Hepatocyte (in vitro differentiated cells): ENCODE results near the gene SART3. TPM values are rescaled to one million over a fixed set of nuclear protein-coding genes. Genes with fewer than 3 reads are reported as not detected.
"Not testable (repeated sequence)": the region's sequence is repeated elsewhere in the genome, so short reads cannot be mapped to it uniquely, and the experiment has no call there.

ENCODE experiments used
- DNase-seq: peaks from one replicate; pipeline ENCODE4 v3.0.0-alpha.2; 2016; ENCODE audit warnings: low spot score
- H2AFZ ChIP-seq: fragments of 200-600 bp; sonication (generic); 2 replicates; pipeline ENCODE4 v1.6.0; 2016; ENCODE audit warnings: antibody characterized with exemption, mild to moderate bottlenecking
- H3K27ac ChIP-seq: fragments of 200-600 bp; sonication (generic); 2 replicates; pipeline ENCODE4 v1.5.1; 2016; ENCODE audit warnings: mild to moderate bottlenecking
- H3K27me3 ChIP-seq: fragments of 200-600 bp; sonication (generic); 2 replicates; pipeline ENCODE4 v1.6.1; 2016
- H3K36me3 ChIP-seq: fragments of 200-600 bp; sonication (generic); replicated peaks from 2 replicates; pipeline ENCODE4 v1.5.1; 2016; ENCODE audit warnings: low read depth; ENCODE audit not compliant: insufficient read depth
- H3K4me1 ChIP-seq: fragments of 200-600 bp; sonication (generic); 2 replicates; pipeline ENCODE4 v1.5.1; 2016; ENCODE audit warnings: mild to moderate bottlenecking, moderate library complexity; ENCODE audit not compliant: insufficient read depth
- H3K4me2 ChIP-seq: fragments of 200-600 bp; sonication (generic); 2 replicates; pipeline ENCODE4 v1.6.0; 2016
- H3K4me3 ChIP-seq: fragments of 200-600 bp; sonication (generic); 2 replicates; pipeline ENCODE4 v1.5.1; 2016; ENCODE audit warnings: mild to moderate bottlenecking
- H3K79me2 ChIP-seq: fragments of 200-600 bp; sonication (generic); 2 replicates; pipeline ENCODE4 v1.6.0; 2017; ENCODE audit warnings: mild to moderate bottlenecking
- H3K9me2 ChIP-seq: fragments of 200-600 bp; sonication (generic); replicated peaks from 2 replicates; pipeline ENCODE4 v1.6.0; 2017; ENCODE audit warnings: mild to moderate bottlenecking; ENCODE audit not compliant: insufficient read depth
- H3K9me3 ChIP-seq: fragments of 200-600 bp; sonication (generic); 2 replicates; pipeline ENCODE4 v1.5.1; 2016; ENCODE audit warnings: low read depth, mild to moderate bottlenecking
- H4K20me1 ChIP-seq: fragments of 200-600 bp; sonication (generic); 2 replicates; pipeline ENCODE4 v1.6.0; 2016; ENCODE audit warnings: mild to moderate bottlenecking; ENCODE audit not compliant: insufficient read depth, poor library complexity, severe bottlenecking
- EZH2 ChIP-seq: fragments of 200-600 bp; sonication (generic); IDR thresholded peaks from 2 replicates; pipeline ENCODE4 v1.6.1; 2016; ENCODE audit warnings: antibody characterized with exemption, mild to moderate bottlenecking, borderline replicate concordance
- EZH2phosphoT487 ChIP-seq: fragments of 200-600 bp; sonication (generic); IDR thresholded peaks from one replicate; pipeline ENCODE4 v1.6.1; 2018; ENCODE audit warnings: antibody characterized with exemption, mild to moderate bottlenecking, low read depth, moderate library complexity; ENCODE audit not compliant: unreplicated experiment, severe bottlenecking
- WGBS: methylation state at CpG from one replicate; pipeline ENCODE4 v1.1.6; 2016; ENCODE audit warnings: low lambda C conversion rate; ENCODE audit errors: missing lambda C conversion rate; 5-methylcytosine and 5-hydroxymethylcytosine counted together
- polyA plus RNA-seq: library from polyadenylated mRNA; unstranded; fragments of >200 nt; fragmentation: Nextera tagmentation; extraction: Ambion mirVana; gene quantifications from 2 replicates; pipeline ENCODE4 v1.2.1, GENCODE V29; 2016
- total RNA-seq: library from RNA; depleted of rRNA; stranded (reverse); fragments of >200 nt; gene quantifications from 2 replicates; pipeline ENCODE4 v1.2.3, GENCODE V29; 2014
- TF ChIP-seq, protein P1 (sequence below): fragments of 200-600 bp; sonication (generic); IDR thresholded peaks from 2 replicates; pipeline ENCODE4 v1.5.1; 2016; ENCODE audit warnings: antibody characterized with exemption, mild to moderate bottlenecking; ENCODE audit not compliant: poor library complexity

Gene SART3
- total and polyA plus RNA-seq, 2 experiments from 2014 or later: 25.0 to 60.4 TPM

DNA sequence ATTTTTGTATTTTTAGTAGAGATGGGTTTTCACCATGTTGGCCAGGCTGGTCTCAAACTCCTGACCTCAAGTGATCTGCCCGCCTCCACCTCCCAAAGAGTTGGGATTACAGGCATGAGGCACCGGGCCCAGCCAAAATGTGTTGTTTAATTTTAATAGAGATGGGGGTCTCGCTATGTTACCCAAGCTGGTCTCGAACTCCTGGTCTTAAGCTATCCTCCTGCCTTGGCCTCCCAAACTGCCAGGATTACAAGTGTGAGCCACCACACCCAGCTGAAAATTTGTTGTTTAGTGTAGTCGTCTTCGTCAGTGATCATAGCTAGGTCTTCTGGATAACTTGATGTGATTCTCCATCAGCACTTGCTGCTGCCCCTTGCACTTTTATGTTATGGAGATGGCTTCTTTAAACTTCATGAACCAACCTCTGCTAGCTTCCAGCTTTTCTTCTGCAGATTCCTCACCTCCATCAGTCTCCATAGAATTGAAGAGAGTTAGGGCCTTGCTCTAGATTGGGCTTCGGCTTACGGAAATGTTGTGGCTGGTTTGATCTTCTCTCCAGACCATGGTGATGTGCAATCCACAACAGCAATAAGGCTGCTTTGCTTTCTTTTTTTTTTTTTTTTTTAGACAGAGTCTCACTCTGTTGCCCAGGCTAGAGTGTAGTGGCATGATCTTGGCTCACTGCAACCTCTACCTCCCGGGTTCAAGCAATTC is 14.4 kb upstream of the SART3 start:
- no peaks in the 10 kb centered on the region for H4K20me1 ChIP-seq
- DNase-seq: no peak

DNA sequence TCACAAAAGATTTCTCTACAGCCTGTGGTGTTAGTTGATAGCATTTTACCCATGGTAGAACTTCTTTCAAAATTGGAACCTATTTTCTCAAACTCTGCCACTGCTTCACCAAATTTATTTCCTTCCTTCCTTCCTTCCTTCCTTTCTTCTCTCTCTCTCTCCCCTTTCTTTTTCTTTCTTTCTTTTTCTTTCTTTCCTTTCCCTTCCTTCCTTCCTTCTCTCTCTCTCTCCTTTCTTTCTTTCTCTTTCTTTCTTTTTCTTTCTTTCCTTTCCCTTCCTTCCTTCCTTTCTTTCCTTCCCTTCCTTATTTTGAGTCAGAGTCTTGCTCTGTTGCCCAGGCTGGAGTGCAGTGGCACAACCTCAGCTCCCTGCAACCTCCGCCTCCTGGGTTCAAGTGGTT is 13.3 kb upstream of the SART3 start:
- H2AFZ ChIP-seq, H3K4me1 ChIP-seq, H3K27me3 ChIP-seq, H3K36me3 ChIP-seq, H3K9me3 ChIP-seq, H3K4me2 ChIP-seq, H3K27ac ChIP-seq, H3K79me2 ChIP-seq, H3K9me2 ChIP-seq, H4K20me1 ChIP-seq, DNase-seq, H3K4me3 ChIP-seq: not testable (repeated sequence)
- WGBS: 100% methylated on average over 1 of the region's 1 CpG

More for the DNA sequence above, 14.4 kb upstream of the SART3 start:
- Histone ChIP-seq H3K27ac (no peak overlapping the region), H2AFZ (no peak overlapping the region), H3K4me1 (peaks cover 6% of the 10 kb centered on the region), H3K27me3 (no peaks in the 10 kb centered on the region), H3K9me2 (no peaks in the 10 kb centered on the region), H3K36me3 (no peaks in the 10 kb centered on the region), H3K79me2 (no peaks in the 10 kb centered on the region), H3K4me2 (no peak overlapping the region), H3K9me3 (no peaks in the 10 kb centered on the region), H3K4me3 (no peak overlapping the region)
- TF ChIP-seq EZH2 (no peak), EZH2phosphoT487 (no peak)
- TF ChIP-seq, protein P1, sequence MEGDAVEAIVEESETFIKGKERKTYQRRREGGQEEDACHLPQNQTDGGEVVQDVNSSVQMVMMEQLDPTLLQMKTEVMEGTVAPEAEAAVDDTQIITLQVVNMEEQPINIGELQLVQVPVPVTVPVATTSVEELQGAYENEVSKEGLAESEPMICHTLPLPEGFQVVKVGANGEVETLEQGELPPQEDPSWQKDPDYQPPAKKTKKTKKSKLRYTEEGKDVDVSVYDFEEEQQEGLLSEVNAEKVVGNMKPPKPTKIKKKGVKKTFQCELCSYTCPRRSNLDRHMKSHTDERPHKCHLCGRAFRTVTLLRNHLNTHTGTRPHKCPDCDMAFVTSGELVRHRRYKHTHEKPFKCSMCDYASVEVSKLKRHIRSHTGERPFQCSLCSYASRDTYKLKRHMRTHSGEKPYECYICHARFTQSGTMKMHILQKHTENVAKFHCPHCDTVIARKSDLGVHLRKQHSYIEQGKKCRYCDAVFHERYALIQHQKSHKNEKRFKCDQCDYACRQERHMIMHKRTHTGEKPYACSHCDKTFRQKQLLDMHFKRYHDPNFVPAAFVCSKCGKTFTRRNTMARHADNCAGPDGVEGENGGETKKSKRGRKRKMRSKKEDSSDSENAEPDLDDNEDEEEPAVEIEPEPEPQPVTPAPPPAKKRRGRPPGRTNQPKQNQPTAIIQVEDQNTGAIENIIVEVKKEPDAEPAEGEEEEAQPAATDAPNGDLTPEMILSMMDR: no peak
- 96% methylated on average over 9 of the region's 9 CpGs for WGBS

DNA sequence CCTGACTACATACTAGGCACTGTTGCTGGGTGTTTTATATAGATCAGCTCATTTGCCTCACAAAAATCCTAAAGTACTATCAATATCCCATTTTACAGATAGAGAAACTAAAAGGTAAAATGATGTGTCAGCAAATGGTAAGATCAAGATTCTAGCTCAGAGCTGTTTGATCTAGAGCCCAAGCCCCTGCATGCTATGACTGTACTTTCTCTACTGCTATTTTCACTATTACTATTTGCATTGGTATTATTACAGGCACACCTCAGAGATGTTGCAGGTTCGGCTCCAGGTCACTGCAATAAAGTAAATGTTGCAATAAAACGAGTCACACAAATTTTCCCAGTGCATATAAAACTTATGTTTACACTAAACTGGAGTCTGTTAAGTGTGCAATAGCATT is 12.3 kb upstream of the SART3 start:
- Histone ChIP-seq H3K4me1 (peaks cover 4% of the 10 kb centered on the region), H3K27me3 (no peaks in the 10 kb centered on the region), H3K9me3 (no peaks in the 10 kb centered on the region), H3K27ac (no peak overlapping the region), H2AFZ (no peak overlapping the region), H4K20me1 (no peaks in the 10 kb centered on the region), H3K4me3 (no peak overlapping the region), H3K79me2 (no peaks in the 10 kb centered on the region), H3K36me3 (no peaks in the 10 kb centered on the region), H3K9me2 (no peaks in the 10 kb centered on the region), H3K4me2 (no peak overlapping the region)
- DNase-seq: no peak
- TF ChIP-seq, protein P1: no peak
- no peak for TF ChIP-seq EZH2
- no peak for TF ChIP-seq EZH2phosphoT487
- WGBS: 52% methylated on average over 2 of the region's 2 CpGs

DNA sequence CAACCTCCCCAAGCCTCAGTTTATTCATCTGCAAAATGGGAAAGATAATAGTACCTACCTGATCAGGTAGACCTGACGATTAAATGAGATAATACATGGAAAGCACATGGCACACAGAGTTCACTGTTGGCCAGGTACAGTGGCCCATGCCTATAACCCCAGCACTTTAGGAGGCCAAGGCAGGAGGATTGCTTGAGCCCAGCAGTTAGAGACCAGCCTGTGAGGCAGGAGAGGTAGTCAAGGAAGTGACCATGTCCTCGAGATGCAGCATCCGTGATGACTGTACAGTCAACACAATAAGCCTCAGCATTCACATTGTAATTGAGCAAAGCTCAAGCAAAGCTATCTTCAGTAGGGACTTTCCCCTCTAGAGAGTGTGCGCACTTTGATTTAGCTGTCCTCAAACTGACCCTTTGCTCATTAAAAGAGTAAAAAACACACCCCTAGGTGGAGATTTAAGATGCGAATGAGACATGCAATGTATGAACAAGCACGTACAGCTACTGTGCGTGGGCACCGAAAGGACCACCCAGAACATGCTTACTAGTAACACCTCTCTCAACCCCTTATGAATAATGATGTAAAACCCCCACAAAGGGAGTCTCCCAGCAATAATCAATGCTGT is 11.3 kb upstream of the SART3 start:
- Histone ChIP-seq H3K9me3 (no peaks in the 10 kb centered on the region), H3K4me1 (peaks cover 4% of the 10 kb centered on the region), H3K27me3 (no peaks in the 10 kb centered on the region), H3K79me2 (no peaks in the 10 kb centered on the region), H3K27ac (peak overlapping the region; percentile 31), H2AFZ (no peak overlapping the region), H3K4me2 (no peak overlapping the region), H3K4me3 (no peak overlapping the region), H4K20me1 (no peaks in the 10 kb centered on the region), H3K9me2 (no peaks in the 10 kb centered on the region), H3K36me3 (no peaks in the 10 kb centered on the region)
- DNase-seq: no peak
- TF ChIP-seq EZH2phosphoT487 (no peak), EZH2 (no peak)
- TF ChIP-seq, protein P1: no peak
- 76% methylated on average over 8 of the region's 8 CpGs for WGBS
